Upper lobe of right lung (tissue), 1 donor: ENCODE data around the gene SCN8A. TPM values are rescaled to one million over a fixed set of nuclear protein-coding genes. Genes with fewer than 3 reads are reported as not detected.
"Not testable (repeated sequence)": the region's sequence is repeated elsewhere in the genome, so short reads cannot be mapped to it uniquely, and the experiment has no call there.

ENCODE experiments used
- ATAC-seq: fragments of 200-7000 bp; cut with Tn5 transposase; one replicate; pipeline ENCODE4 v1.9.1; 2020; ENCODE audit warnings: mild to moderate bottlenecking, moderate library complexity
- DNase-seq: peaks from one replicate; pipeline ENCODE4 v3.0.0-alpha.2; 2020
- H3K27ac ChIP-seq: fragments of 200-600 bp; one replicate; pipeline ENCODE4 v1.8.0; 2022
- H3K27me3 ChIP-seq: fragments of 200-600 bp; one replicate; pipeline ENCODE4 v1.8.0; 2022; ENCODE audit warnings: mild to moderate bottlenecking
- H3K36me3 ChIP-seq: fragments of 200-600 bp; one replicate; pipeline ENCODE4 v1.8.0; 2022
- H3K4me1 ChIP-seq: fragments of 200-600 bp; one replicate; pipeline ENCODE4 v1.8.0; 2022
- H3K4me3 ChIP-seq: fragments of 200-600 bp; one replicate; pipeline ENCODE4 v1.8.0; 2022; ENCODE audit warnings: mild to moderate bottlenecking
- H3K9me3 ChIP-seq: fragments of 200-600 bp; one replicate; pipeline ENCODE4 v1.8.0; 2022
- CTCF ChIP-seq: fragments of 200-600 bp; IDR thresholded peaks from one replicate; pipeline ENCODE4 v1.8.0; 2022; ENCODE audit warnings: antibody characterized with exemption
- intact Hi-C: fragments of 100-400 bp; cut with DNase I; formaldehyde crosslinking; loops from one replicate; pipeline ENCODE4 v1.11.0; 2022
- total RNA-seq: library from RNA; stranded (reverse); fragmentation: NEBNext Ultra II Directional; extraction: Animal tissue kit (Norgen Biotek cat#: 25700); gene quantifications from one replicate; pipeline ENCODE4 v1.2.1, GENCODE V29; 2021
- donor health status: DM: no; HTN: yes; CAD: no; lungs with severe emphysema.

The SCN8A gene
- total RNA-seq, 1 donor from 2014 or later = 1.1 TPM

- DNase-seq (no peak), ATAC-seq (no peak)
- Histone ChIP-seq H3K9me3 (no peaks in the 10 kb centered on the region), H3K27ac (no peak overlapping the region), H3K4me3 (no peak overlapping the region), H3K27me3 (peaks cover 22% of the 10 kb centered on the region), H3K36me3 (no peaks in the 10 kb centered on the region), H3K4me1 (peaks cover 8% of the 10 kb centered on the region)
- intact Hi-C loops = no loop called here
- TF ChIP-seq CTCF = no peak
Observed at GRCh38 chr12:51593021-51593420, 2.0 kb downstream of the SCN8A start.

GRCh38 chr12:51593539-51593938 is 2.5 kb downstream of the SCN8A start:
- Histone ChIP-seq H3K4me1 (peaks cover 8% of the 10 kb centered on the region), H3K9me3 (no peaks in the 10 kb centered on the region), H3K4me3 (no peak overlapping the region), H3K27me3 (peaks cover 22% of the 10 kb centered on the region), H3K36me3 (no peaks in the 10 kb centered on the region), H3K27ac (no peak overlapping the region)
- intact Hi-C loops = no loop called here
- DNase-seq = no peak
- TF ChIP-seq CTCF = no peak
- peak; percentile 43 for ATAC-seq

- DNase-seq (no peak), ATAC-seq (no peak)
- Histone ChIP-seq H3K27me3 (peaks cover 4% of the 10 kb centered on the region), H3K4me3 (no peak overlapping the region), H3K27ac (no peak overlapping the region), H3K9me3 (no peaks in the 10 kb centered on the region), H3K4me1 (no peaks in the 10 kb centered on the region), H3K36me3 (no peaks in the 10 kb centered on the region)
- no peak for TF ChIP-seq CTCF
- intact Hi-C loops = no loop called here
Observed at GRCh38 chr12:51598156-51598555, 7.1 kb downstream of the SCN8A start.

- no peaks in the 10 kb centered on the region for H3K4me1 ChIP-seq
- no peak overlapping the region for H3K27ac ChIP-seq
- no peak overlapping the region for H3K4me3 ChIP-seq
- intact Hi-C loops = no loop called here
- no peak for DNase-seq
- H3K9me3 ChIP-seq = no peaks in the 10 kb centered on the region
- H3K36me3 ChIP-seq = no peaks in the 10 kb centered on the region
- TF ChIP-seq CTCF = no peak
- H3K27me3 ChIP-seq = peaks cover 3% of the 10 kb centered on the region
- no peak for ATAC-seq
Observed at GRCh38 chr12:51600721-51601120, 9.7 kb downstream of the SCN8A start.

GRCh38 chr12:51601241-51601640 is 10.2 kb downstream of the SCN8A start:
- no peak overlapping the region for H3K4me3 ChIP-seq
- no peak for ATAC-seq
- intact Hi-C loops = no loop called here
- no peaks in the 10 kb centered on the region for H3K36me3 ChIP-seq
- no peaks in the 10 kb centered on the region for H3K9me3 ChIP-seq
- H3K4me1 ChIP-seq = no peaks in the 10 kb centered on the region
- H3K27ac ChIP-seq = no peak overlapping the region
- no peaks in the 10 kb centered on the region for H3K27me3 ChIP-seq
- no peak for TF ChIP-seq CTCF
- DNase-seq = no peak

GRCh38 chr12:51605896-51606295 is 14.9 kb downstream of the SCN8A start:
- DNase-seq, H3K4me3 ChIP-seq, H3K36me3 ChIP-seq, H3K9me3 ChIP-seq, ATAC-seq, H3K4me1 ChIP-seq, H3K27me3 ChIP-seq, intact Hi-C loops, H3K27ac ChIP-seq: not testable (repeated sequence)

- H3K4me1 ChIP-seq, H3K4me3 ChIP-seq, H3K36me3 ChIP-seq, intact Hi-C loops, H3K27ac ChIP-seq, DNase-seq, H3K9me3 ChIP-seq, H3K27me3 ChIP-seq, ATAC-seq: not testable (repeated sequence)
Observed at GRCh38 chr12:51607197-51607596, 16.2 kb downstream of the SCN8A start.
